CD14-positive monocyte (primary cell): Measurements from ENCODE around the gene XAB2. TPM values are rescaled to one million over a fixed set of nuclear protein-coding genes. Genes with fewer than 3 reads are reported as not detected.

Experiments
- DNase-seq, 3 donors: peaks; one replicate each; pipeline ENCODE4 v3.0.0-alpha.2; 2011 to 2022
- H2AFZ ChIP-seq: 2 replicates; pipeline ENCODE4 v1.6.0; 2012; ENCODE audit warnings: mild to moderate bottlenecking, low read depth, low read length, inconsistent platforms; ENCODE audit not compliant: insufficient read depth, poor library complexity, severe bottlenecking
- H3K27ac ChIP-seq, 2 donors: 1 replicate in 1 of 2; 2 replicates in 1 of 2; pipeline ENCODE4 v1.5.1; 2012 to 2013; ENCODE audit warnings: low read length in 2 of 2, control low read depth in 1 of 2, inconsistent platforms in 1 of 2, low read depth in 1 of 2, mild to moderate bottlenecking in 1 of 2
- H3K27me3 ChIP-seq, 2 donors: one replicate each; pipeline versions ENCODE4 v1.6.0 to v1.6.1; 2011 to 2013; ENCODE audit warnings: low read length in 2 of 2; ENCODE audit not compliant: control insufficient read depth in 2 of 2, insufficient read depth in 2 of 2
- H3K36me3 ChIP-seq, 2 donors: replicated peaks in 1 of 2; 1 replicate in 1 of 2; 2 replicates in 1 of 2; pipeline versions ENCODE4 v1.5.1 to v1.6.1; 2012 to 2013; ENCODE audit warnings: low read length in 2 of 2, control low read depth in 1 of 2, inconsistent platforms in 1 of 2, mild to moderate bottlenecking in 1 of 2; ENCODE audit not compliant: insufficient read depth in 2 of 2, control insufficient read depth in 1 of 2
- H3K4me1 ChIP-seq, 2 donors: 1 replicate in 1 of 2; 2 replicates in 1 of 2; pipeline versions ENCODE4 v1.5.1 to v1.6.1; 2012 to 2013; ENCODE audit warnings: low read length in 2 of 2, control low read depth in 1 of 2, inconsistent platforms in 1 of 2, mild to moderate bottlenecking in 1 of 2, moderate library complexity in 1 of 2; ENCODE audit not compliant: insufficient read depth in 2 of 2, control insufficient read depth in 1 of 2
- H3K4me2 ChIP-seq: replicated peaks from 2 replicates; pipeline ENCODE3; 2012; ENCODE audit warnings: low read length, moderate library complexity, mild to moderate bottlenecking; ENCODE audit not compliant: poor library complexity, severe bottlenecking; ENCODE audit errors: extremely low read depth
- H3K4me3 ChIP-seq, 3 experiments: fragments of 200-600 bp in 1 of 3; sonication (generic) in 1 of 3; replicated peaks in 1 of 3; 1 replicate in 2 of 3; 2 replicates in 1 of 3; pipeline ENCODE4 v1.5.1; 2011 to 2013; ENCODE audit warnings: low read length in 3 of 3, mild to moderate bottlenecking in 3 of 3, control low read depth in 2 of 3, low read depth in 2 of 3, inconsistent platforms in 1 of 3, moderate library complexity in 1 of 3
- H3K79me2 ChIP-seq: 2 replicates; pipeline ENCODE4 v1.6.0; 2012; ENCODE audit warnings: mild to moderate bottlenecking, control low read depth, inconsistent platforms, low read length, moderate library complexity; ENCODE audit not compliant: insufficient read depth
- H3K9ac ChIP-seq: 2 replicates; pipeline ENCODE4 v1.6.0; 2017; ENCODE audit warnings: low read length, mild to moderate bottlenecking; ENCODE audit not compliant: insufficient read depth, poor library complexity, severe bottlenecking
- H3K9me3 ChIP-seq, 2 donors: replicated peaks in 1 of 2; 1 replicate in 1 of 2; 2 replicates in 1 of 2; pipeline versions ENCODE4 v1.5.1 to v1.6.1; 2012 to 2013; ENCODE audit warnings: low read length in 2 of 2, control low read depth in 1 of 2; ENCODE audit not compliant: control insufficient read depth in 1 of 2, insufficient read depth in 1 of 2
- H4K20me1 ChIP-seq: 2 replicates; pipeline ENCODE4 v1.6.0; 2012; ENCODE audit warnings: mild to moderate bottlenecking, low read length, control low read depth, moderate library complexity; ENCODE audit not compliant: insufficient read depth
- H3K27ac Mint-ChIP-seq, 7 donors: one replicate each; pipeline ENCODE4 v1.8.0; 2020; ENCODE audit warnings: mild to moderate bottlenecking in 7 of 7, mixed read lengths in 7 of 7, moderate library complexity in 6 of 7, inconsistent platforms in 2 of 7
- H3K27me3 Mint-ChIP-seq, 3 donors: one replicate each; pipeline ENCODE4 v1.8.0; 2021 to 2022; ENCODE audit warnings: low read depth in 3 of 3, mild to moderate bottlenecking in 3 of 3, mixed read lengths in 3 of 3, moderate library complexity in 3 of 3, inconsistent platforms in 1 of 3
- H3K36me3 Mint-ChIP-seq, 2 donors: one replicate each; pipeline ENCODE4 v1.8.0; 2020; ENCODE audit warnings: mixed read lengths in 2 of 2, inconsistent platforms in 1 of 2, mild to moderate bottlenecking in 1 of 2
- H3K4me1 Mint-ChIP-seq: one replicate; pipeline ENCODE4 v1.8.0; 2020; ENCODE audit warnings: mild to moderate bottlenecking, mixed read lengths
- H3K4me3 Mint-ChIP-seq, 2 donors: one replicate each; pipeline ENCODE4 v1.8.0; 2020; ENCODE audit warnings: mild to moderate bottlenecking in 2 of 2, mixed read lengths in 2 of 2, moderate library complexity in 1 of 2
- H3K9me3 Mint-ChIP-seq, 7 donors: one replicate each; pipeline ENCODE4 v1.8.0; 2020 to 2022; ENCODE audit warnings: mixed read lengths in 7 of 7, mild to moderate bottlenecking in 6 of 7, moderate library complexity in 6 of 7, inconsistent platforms in 2 of 7
- WGBS: methylation state at CpG from one replicate; pipeline ENCODE4 v1.1.5; 2013; ENCODE audit warnings: missing lambda C conversion rate; ENCODE audit not compliant: insufficient coverage; 5-methylcytosine and 5-hydroxymethylcytosine counted together
- intact Hi-C, 2 donors: fragments of 100-400 bp; cut with micrococcal nuclease; formaldehyde crosslinking; loops; one replicate each; pipeline versions ENCODE4 v1.15.0 to v1.15.1; 2023
- polyA plus RNA-seq, 3 donors: library from polyadenylated mRNA; depleted of rRNA in 1 of 3; unstranded in 2 of 3; stranded (reverse) in 1 of 3; fragments of 300-500 nt in 2 of 3; fragments of >200 nt in 1 of 3; fragmentation: Illumina TruSeq in 2 of 3; gene quantifications; 1 replicate in 2 of 3; 2 replicates in 1 of 3; pipeline ENCODE4 v1.2.3, GENCODE V29; 2012 to 2021
- TF ChIP-seq, protein P1 (sequence below): fragments of 200-600 bp; IDR thresholded peaks from one replicate; pipeline ENCODE4 v1.8.0; 2022; ENCODE audit warnings: antibody characterized with exemption, mild to moderate bottlenecking

XAB2 gene
- polyA plus RNA-seq, 3 donors = 4.6 to 55.7 (median 8.8) TPM

DNA sequence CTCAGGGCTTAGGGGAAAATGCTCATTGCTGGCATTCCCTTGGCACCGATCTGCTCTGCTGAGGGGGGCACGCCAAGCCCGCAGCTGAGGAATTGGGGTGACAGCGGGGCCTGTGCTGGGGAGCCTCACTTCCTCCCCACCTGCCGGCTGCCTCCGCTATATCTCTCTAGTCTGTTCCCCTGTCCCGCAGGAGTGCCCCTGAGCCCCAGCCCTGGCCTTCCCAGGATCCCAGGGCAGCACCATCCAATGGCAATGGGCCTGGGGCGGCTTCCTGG is 17.0 kb upstream of the XAB2 start:
- Histone ChIP-seq H3K79me2 (peaks cover 52% of the 10 kb centered on the region), H3K4me3 (peak overlapping the region; percentile 21 to 75 (median 51)), H3K27ac (peak overlapping the region; percentile 73 to 87), H4K20me1 (peaks cover 39% of the 10 kb centered on the region), H3K27me3 (no peaks in the 10 kb centered on the region), H2AFZ (no peak overlapping the region), H3K4me2 (peak overlapping the region; percentile 86), H3K9me3 (no peaks in the 10 kb centered on the region), H3K36me3 (peaks cover 31 to 56% of the 10 kb centered on the region in 2 donors), H3K9ac (peak overlapping the region; percentile 61), H3K4me1 (peaks cover 46 to 58% of the 10 kb centered on the region in 2 donors)
- Mint-ChIP-seq H3K4me1 (peaks cover 36% of the 10 kb centered on the region), H3K4me3 (peak overlapping the region; percentile 71 to 94), H3K27me3 (peaks cover 0 to 2% (median 1%) of the 10 kb centered on the region in 3 donors), H3K27ac (peak overlapping the region in 6 of 7 donors; percentile 50 to 97 (median 92)), H3K36me3 (peaks cover 33 to 58% of the 10 kb centered on the region in 2 donors), H3K9me3 (peaks cover 0 to 2% (median 0%) of the 10 kb centered on the region in 7 donors)
- intact Hi-C loops = loop anchor here in 1 of 2 donors (5.0 kb wide), 1 partner anchor 36 kb away; the partner anchor contains the start of gene TRAPPC5
- no peak for DNase-seq
- TF ChIP-seq, protein P1, sequence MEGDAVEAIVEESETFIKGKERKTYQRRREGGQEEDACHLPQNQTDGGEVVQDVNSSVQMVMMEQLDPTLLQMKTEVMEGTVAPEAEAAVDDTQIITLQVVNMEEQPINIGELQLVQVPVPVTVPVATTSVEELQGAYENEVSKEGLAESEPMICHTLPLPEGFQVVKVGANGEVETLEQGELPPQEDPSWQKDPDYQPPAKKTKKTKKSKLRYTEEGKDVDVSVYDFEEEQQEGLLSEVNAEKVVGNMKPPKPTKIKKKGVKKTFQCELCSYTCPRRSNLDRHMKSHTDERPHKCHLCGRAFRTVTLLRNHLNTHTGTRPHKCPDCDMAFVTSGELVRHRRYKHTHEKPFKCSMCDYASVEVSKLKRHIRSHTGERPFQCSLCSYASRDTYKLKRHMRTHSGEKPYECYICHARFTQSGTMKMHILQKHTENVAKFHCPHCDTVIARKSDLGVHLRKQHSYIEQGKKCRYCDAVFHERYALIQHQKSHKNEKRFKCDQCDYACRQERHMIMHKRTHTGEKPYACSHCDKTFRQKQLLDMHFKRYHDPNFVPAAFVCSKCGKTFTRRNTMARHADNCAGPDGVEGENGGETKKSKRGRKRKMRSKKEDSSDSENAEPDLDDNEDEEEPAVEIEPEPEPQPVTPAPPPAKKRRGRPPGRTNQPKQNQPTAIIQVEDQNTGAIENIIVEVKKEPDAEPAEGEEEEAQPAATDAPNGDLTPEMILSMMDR = no peak
- WGBS = 40% methylated on average over 7 of the region's 8 CpGs

DNA sequence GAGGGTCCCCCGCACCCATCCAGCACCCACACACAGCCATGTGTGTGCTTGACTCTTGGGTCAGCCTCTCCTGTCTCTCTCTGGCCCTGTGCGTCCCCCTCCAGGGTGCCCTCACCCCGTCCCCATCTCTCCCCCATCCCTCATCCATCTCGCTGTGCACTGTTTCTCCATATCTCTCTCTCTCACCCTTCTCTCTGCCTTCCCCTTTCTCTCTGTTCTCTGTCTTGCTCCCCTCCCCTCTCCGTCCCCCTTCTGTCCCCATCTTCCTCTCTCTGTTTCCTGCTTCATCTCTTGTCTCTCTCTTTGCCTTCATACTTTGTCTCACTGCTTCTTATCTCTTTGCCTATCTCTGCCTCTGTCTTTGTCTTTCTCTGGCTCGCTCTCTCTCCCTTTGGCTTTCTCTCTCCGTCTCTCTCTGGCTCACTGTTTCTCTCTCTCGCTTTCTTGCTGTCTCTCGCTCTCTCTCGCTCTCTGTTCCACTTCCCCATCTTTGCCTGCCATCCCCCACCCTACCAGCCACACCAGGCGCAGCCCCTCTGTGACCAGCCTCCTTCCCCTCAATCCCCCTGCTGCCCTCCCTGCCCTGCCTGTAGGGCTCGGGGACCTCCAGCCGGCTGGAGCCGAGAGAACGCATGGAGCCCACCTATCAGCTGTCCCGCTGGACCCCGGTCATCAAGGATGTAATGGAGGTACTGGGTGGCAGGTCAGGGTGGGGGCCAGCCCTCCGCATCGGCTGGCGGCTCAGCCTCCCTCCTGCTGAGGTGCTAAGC is 16.5 kb upstream of the XAB2 start:
- H3K4me3 ChIP-seq = peak overlapping the region; percentile 21 to 75 (median 51)
- WGBS = 24% methylated on average over 18 of the region's 20 CpGs

More for the DNA sequence above, 16.5 kb upstream of the XAB2 start:
- H3K27me3 ChIP-seq = no peaks in the 10 kb centered on the region
- Mint-ChIP-seq H3K36me3 (peaks cover 35 to 63% of the 10 kb centered on the region in 2 donors), H3K27me3 (peaks cover 0 to 2% (median 0%) of the 10 kb centered on the region in 3 donors), H3K4me3 (peak overlapping the region; percentile 71 to 94), H3K27ac (peak overlapping the region; percentile 88 to 98 (median 93)), H3K9me3 (peaks cover 0 to 2% (median 0%) of the 10 kb centered on the region in 7 donors), H3K4me1 (peaks cover 36% of the 10 kb centered on the region)
- H3K9ac ChIP-seq = peak overlapping the region; percentile 61
- H4K20me1 ChIP-seq = peaks cover 44% of the 10 kb centered on the region
- peak overlapping the region; percentile 73 to 87 for H3K27ac ChIP-seq
- TF ChIP-seq, protein P1 = no peak
- no peak for DNase-seq
- H3K79me2 ChIP-seq = peaks cover 57% of the 10 kb centered on the region
- peaks cover 46 to 58% of the 10 kb centered on the region in 2 donors for H3K4me1 ChIP-seq
- intact Hi-C loops = loop anchor here in 1 of 2 donors (5.0 kb wide), 1 partner anchor 36 kb away; the partner anchor contains the start of gene TRAPPC5
- peak overlapping the region; percentile 8 for H2AFZ ChIP-seq
- H3K36me3 ChIP-seq = peaks cover 36 to 62% of the 10 kb centered on the region in 2 donors
- H3K4me2 ChIP-seq = peak overlapping the region; percentile 86
- H3K9me3 ChIP-seq = no peaks in the 10 kb centered on the region
